22Rv1 (cell line): Measurements from ENCODE around the gene BUB1.

ENCODE experiments used
- CTCF ChIP-seq: fragments of 450-650 bp; IDR thresholded peaks from 2 replicates; pipeline ENCODE4 v1.5.1; 2017; ENCODE audit warnings: mild to moderate bottlenecking
- ZFX ChIP-seq: fragments of 450-650 bp; IDR thresholded peaks from 2 replicates; pipeline ENCODE4 v1.6.1; 2017; ENCODE audit warnings: antibody characterized with exemption, borderline replicate concordance

DNA sequence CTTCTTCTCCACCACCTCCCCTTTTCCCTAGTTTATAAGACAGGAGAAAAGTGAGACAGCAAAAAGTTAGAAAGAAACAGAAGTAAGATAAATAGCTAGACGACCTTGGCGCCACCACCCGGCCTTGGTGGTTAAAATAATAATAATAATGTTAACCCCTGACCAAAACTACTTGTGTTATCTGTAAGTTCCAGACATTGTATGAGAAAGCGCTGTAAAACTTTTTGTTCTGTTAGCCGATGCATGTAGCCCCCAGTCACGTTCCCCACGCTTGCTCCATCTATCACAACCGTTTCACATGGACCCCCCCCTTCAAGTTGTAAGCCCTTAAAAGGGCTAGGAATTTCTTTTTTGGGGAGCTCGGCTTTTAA is 1.5 kb upstream of the BUB1 start:
- TF ChIP-seq CTCF (no peak), ZFX (no peak)
